ENCODE results near the gene ITPK1.

The ITPK1 gene

GRCh38 chr14:92937051-92937937 lies 178.4 kb downstream of the ITPK1 start:
- DNase-seq (ENCODE audit: low spot score): no peak

- no peak for DNase-seq (ENCODE audit: low spot score)
Measured at GRCh38 chr14:92936085-92936484, 179.6 kb downstream of the ITPK1 start.

- DNase-seq (ENCODE audit: low spot score): no peak
Measured at GRCh38 chr14:92935446-92935845, 180.3 kb downstream of the ITPK1 start.

GRCh38 chr14:92934196-92935085 lies 181.3 kb downstream of the ITPK1 start:
- no peak for DNase-seq (ENCODE audit: low spot score)

- DNase-seq (ENCODE audit: low spot score): no peak
Measured at GRCh38 chr14:92933481-92933880, 182.2 kb downstream of the ITPK1 start.

GRCh38 chr14:92932448-92933395 lies 183.0 kb downstream of the ITPK1 start:
- no peak for DNase-seq (ENCODE audit: low spot score)

GRCh38 chr14:92931681-92932447 lies 183.9 kb downstream of the ITPK1 start:
- DNase-seq (ENCODE audit: low spot score): no peak

GRCh38 chr14:92930737-92931602 lies 184.8 kb downstream of the ITPK1 start:
- no peak for DNase-seq (ENCODE audit: low spot score)

- no peak for DNase-seq (ENCODE audit: low spot score)
Measured at GRCh38 chr14:92929689-92930608, 185.8 kb downstream of the ITPK1 start.

- no peak for DNase-seq (ENCODE audit: low spot score)
Measured at GRCh38 chr14:92928961-92929688, 186.6 kb downstream of the ITPK1 start.

- no peak for DNase-seq (ENCODE audit: low spot score)
Measured at GRCh38 chr14:92928258-92928629, 187.5 kb downstream of the ITPK1 start.

GRCh38 chr14:92927349-92928257 lies 188.1 kb downstream of the ITPK1 start:
- no peak for DNase-seq (ENCODE audit: low spot score)

GRCh38 chr14:92926931-92927330 lies 188.8 kb downstream of the ITPK1 start:
- no peak for DNase-seq (ENCODE audit: low spot score)

- no peak for DNase-seq (ENCODE audit: low spot score)
Measured at GRCh38 chr14:92926180-92926845, 189.4 kb downstream of the ITPK1 start.

- no peak for DNase-seq (ENCODE audit: low spot score)
Measured at GRCh38 chr14:92925446-92925845, 190.3 kb downstream of the ITPK1 start.

GRCh38 chr14:92924247-92924646 lies 191.5 kb downstream of the ITPK1 start:
- DNase-seq (ENCODE audit: low spot score): no peak

- DNase-seq (ENCODE audit: low spot score): no peak
Measured at GRCh38 chr14:92923744-92924103, 192.0 kb downstream of the ITPK1 start.

Data from HuH-7 (cell line).